DND-41 (cell line): ENCODE data around the gene PIM1.

ENCODE experiments used
- ATAC-seq: fragments of 200-7000 bp; cut with Tn5 transposase; 3 replicates; pipeline ENCODE4 v1.9.1; 2021; ENCODE audit warnings: low read depth; ENCODE audit not compliant: insufficient read depth
- DNase-seq: peaks from one replicate; pipeline ENCODE4 v3.0.0-alpha.2; 2020
- H2AFZ ChIP-seq: 2 replicates; pipeline ENCODE4 v1.6.0; 2012; ENCODE audit warnings: low read depth, low read length
- H3K27ac ChIP-seq: 2 replicates; pipeline ENCODE4 v1.5.1; 2012; ENCODE audit warnings: low read length, inconsistent platforms
- H3K27me3 ChIP-seq: fragments of 200-600 bp; sonication (generic); 2 replicates; pipeline ENCODE4 v1.6.0; 2012; ENCODE audit warnings: low read length, mild to moderate bottlenecking, inconsistent platforms; ENCODE audit not compliant: insufficient read depth, poor library complexity
- H3K36me3 ChIP-seq: 2 replicates; pipeline ENCODE4 v1.5.1; 2012; ENCODE audit warnings: low read length, inconsistent platforms; ENCODE audit not compliant: insufficient read depth
- H3K4me1 ChIP-seq: 2 replicates; pipeline ENCODE4 v1.5.1; 2012; ENCODE audit warnings: mild to moderate bottlenecking, low read length; ENCODE audit not compliant: insufficient read depth
- H3K4me2 ChIP-seq: 2 replicates; pipeline ENCODE4 v1.6.0; 2012; ENCODE audit warnings: mild to moderate bottlenecking, moderate library complexity, low read length, inconsistent platforms; ENCODE audit not compliant: insufficient read depth
- H3K4me3 ChIP-seq, 2 experiments: fragments of 200-600 bp in 1 of 2; shearing (Covaris generic) in 1 of 2; 2 replicates each; pipeline ENCODE4 v1.5.1; 2012 to 2016; ENCODE audit warnings: inconsistent platforms in 2 of 2, low read length in 2 of 2, mild to moderate bottlenecking in 2 of 2, low read depth in 1 of 2, moderate library complexity in 1 of 2
- H3K79me2 ChIP-seq: 2 replicates; pipeline ENCODE4 v1.6.0; 2012; ENCODE audit warnings: low read length, inconsistent platforms; ENCODE audit not compliant: insufficient read depth
- H3K9ac ChIP-seq: 2 replicates; pipeline ENCODE4 v1.6.0; 2012; ENCODE audit warnings: low read depth, mild to moderate bottlenecking, inconsistent platforms, low read length, moderate library complexity
- H3K9me3 ChIP-seq: 2 replicates; pipeline ENCODE4 v1.5.1; 2012; ENCODE audit warnings: low read length, moderate library complexity, mild to moderate bottlenecking, inconsistent platforms; ENCODE audit not compliant: insufficient read depth, severe bottlenecking
- H4K20me1 ChIP-seq: 2 replicates; pipeline ENCODE4 v1.6.0; 2012; ENCODE audit warnings: low read length; ENCODE audit not compliant: insufficient read depth
- CTCF ChIP-seq: IDR thresholded peaks from 2 replicates; pipeline ENCODE4 v1.5.1; 2012; ENCODE audit warnings: borderline replicate concordance, low read length, moderate library complexity, mild to moderate bottlenecking; ENCODE audit not compliant: poor library complexity, severe bottlenecking; ENCODE audit errors: extremely low read depth
- EZH2 ChIP-seq: IDR thresholded peaks from 3 replicates; pipeline ENCODE4 v1.6.1; 2012; ENCODE audit warnings: borderline replicate concordance, low read depth, mild to moderate bottlenecking, moderate library complexity, low read length, inconsistent platforms; ENCODE audit not compliant: severe bottlenecking

Gene PIM1

DNA sequence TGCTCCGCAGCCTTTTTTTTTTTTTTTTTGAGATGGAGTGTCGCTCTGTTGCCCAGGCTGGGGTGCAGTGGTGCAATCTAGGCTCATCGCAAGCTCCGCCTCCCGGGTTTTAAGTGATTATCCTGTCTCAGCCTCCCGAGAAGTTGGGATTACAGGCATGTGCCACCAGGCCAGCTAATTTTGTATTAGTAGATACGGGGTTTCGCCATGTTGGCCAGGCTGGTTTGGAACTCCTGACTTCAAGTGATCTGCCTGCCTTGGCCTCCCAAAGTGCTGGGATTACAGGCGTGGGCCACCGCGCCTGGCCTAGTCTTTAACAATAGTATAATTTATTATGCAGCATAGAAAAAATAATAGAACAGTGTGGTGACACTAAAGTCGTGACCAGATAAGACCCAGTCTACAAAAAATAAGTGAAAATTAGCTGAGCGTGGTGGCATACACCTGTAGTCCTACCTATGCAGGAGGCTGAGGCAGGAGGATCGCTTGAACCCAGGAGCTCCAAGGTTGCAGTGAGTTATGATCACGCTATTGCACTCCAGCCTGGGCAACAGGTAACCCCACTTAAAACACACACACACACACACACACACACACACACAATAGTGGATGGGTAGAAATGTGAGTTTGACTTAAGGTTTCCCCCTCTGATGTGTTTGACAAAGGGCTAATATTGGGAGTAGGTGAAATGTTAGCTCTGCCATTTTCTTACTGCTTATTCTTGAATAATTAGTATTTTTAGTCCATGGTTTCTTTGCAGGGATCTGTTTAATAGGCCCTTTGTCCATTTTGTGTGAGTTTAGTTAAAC, 6.5 kb downstream of the PIM1 start:
- ATAC-seq = peak; percentile 32
- Histone ChIP-seq H3K36me3 (peaks cover 43% of the 10 kb centered on the region), H3K9ac (no peak overlapping the region), H3K4me3 (no peak overlapping the region), H3K4me2 (no peak overlapping the region), H3K4me1 (peaks cover 43% of the 10 kb centered on the region), H3K79me2 (peaks cover 37% of the 10 kb centered on the region), H3K27ac (peak overlapping the region; percentile 41; the same call in 1 of the 2 replicates), H4K20me1 (peaks cover 29% of the 10 kb centered on the region), H3K9me3 (no peaks in the 10 kb centered on the region), H2AFZ (no peak overlapping the region), H3K27me3 (no peaks in the 10 kb centered on the region)
- peak; percentile 55 for DNase-seq
- TF ChIP-seq CTCF (no peak), EZH2 (no peak)

DNA sequence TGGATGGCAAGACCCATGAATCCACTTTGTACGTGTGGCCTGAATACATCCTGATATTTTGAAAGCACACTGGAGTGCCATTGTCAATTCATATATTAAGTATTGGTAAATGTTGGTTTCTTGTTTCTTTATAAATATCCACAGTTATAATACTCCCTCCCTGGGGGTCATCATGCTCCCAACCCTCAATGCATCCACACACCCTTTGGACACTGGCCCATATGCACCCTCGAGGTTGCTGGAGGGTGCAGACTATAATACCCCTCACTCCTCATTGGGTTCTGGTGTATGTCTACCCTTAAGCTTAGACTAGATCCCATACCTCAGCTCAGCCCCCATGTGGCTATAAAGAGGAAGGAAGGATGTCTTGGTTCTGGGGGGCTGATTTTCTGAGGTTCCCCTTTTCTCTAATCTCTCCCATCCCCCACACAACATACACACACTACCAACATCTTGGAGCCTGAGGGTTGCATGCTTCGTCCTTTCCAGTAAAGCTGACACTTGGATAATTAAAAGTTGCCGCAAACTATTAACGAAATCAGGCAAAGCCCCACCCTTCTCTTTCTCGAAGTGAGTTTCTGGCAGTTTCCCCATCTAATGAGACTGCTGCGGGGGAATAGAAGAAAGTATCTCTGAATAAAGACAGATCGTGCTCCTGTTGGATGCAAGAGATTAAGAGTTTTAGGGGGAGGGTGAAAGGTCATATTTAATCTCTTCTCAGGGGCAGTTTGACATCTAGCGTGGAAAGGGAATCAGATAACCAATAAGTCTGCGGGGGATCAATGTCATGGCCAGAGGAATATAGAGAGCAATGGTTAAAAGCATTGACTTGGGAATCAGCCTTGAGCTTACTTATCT, 7.4 kb downstream of the PIM1 start:
- H3K4me3 ChIP-seq = no peak overlapping the region
- peaks cover 25% of the 10 kb centered on the region for H4K20me1 ChIP-seq
- peak overlapping the region; percentile 12; the same call in 1 of the 2 replicates for H3K27ac ChIP-seq
- no peaks in the 10 kb centered on the region for H3K9me3 ChIP-seq
- H3K4me2 ChIP-seq = no peak overlapping the region
- no peaks in the 10 kb centered on the region for H3K27me3 ChIP-seq
- H3K9ac ChIP-seq = no peak overlapping the region
- DNase-seq (peak; percentile 41), ATAC-seq (peak; percentile 44)
- H3K79me2 ChIP-seq = peaks cover 31% of the 10 kb centered on the region
- no peak overlapping the region for H2AFZ ChIP-seq
- TF ChIP-seq CTCF = peak; percentile 36
- TF ChIP-seq EZH2 = no peak
- peaks cover 48% of the 10 kb centered on the region for H3K4me1 ChIP-seq
- H3K36me3 ChIP-seq = peaks cover 36% of the 10 kb centered on the region

DNA sequence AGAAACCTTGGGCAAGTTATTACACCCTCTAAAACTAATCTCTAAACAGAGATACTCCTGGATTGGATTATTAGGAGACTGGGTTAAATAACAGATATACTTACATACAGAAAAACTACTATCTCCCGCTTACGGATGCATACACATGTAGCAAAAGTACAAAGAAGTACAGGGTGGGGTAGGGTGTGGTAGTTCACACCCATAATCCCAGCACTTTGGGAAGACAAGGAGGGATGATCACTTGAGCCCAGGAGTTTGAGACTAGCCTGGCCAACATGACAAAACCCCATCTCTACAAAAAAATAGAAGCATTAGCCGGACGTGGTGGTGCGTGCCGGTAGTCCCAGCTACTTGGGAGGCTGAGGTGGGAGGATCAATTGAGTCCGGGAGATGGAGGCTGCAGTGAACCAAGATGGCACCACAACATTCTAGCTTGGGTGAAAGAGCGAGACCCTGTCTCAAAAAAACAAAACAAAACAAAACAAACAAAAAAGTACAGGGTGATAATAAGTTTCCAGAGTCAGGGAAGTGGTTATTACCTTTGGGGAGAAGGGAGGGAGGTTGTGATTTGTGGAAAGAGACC, 8.1 kb downstream of the PIM1 start:
- no peak for DNase-seq
- peaks cover 48% of the 10 kb centered on the region for H3K4me1 ChIP-seq
- H3K79me2 ChIP-seq = peaks cover 23% of the 10 kb centered on the region
- H4K20me1 ChIP-seq = peaks cover 18% of the 10 kb centered on the region
- peaks cover 28% of the 10 kb centered on the region for H3K36me3 ChIP-seq
- H3K9me3 ChIP-seq = no peaks in the 10 kb centered on the region
- peak overlapping the region; percentile 12; the same call in 1 of the 2 replicates for H3K27ac ChIP-seq
- no peaks in the 10 kb centered on the region for H3K27me3 ChIP-seq
- no peak for ATAC-seq
- H3K9ac ChIP-seq = no peak overlapping the region
- no peak overlapping the region for H2AFZ ChIP-seq
- no peak for TF ChIP-seq CTCF
- no peak overlapping the region for H3K4me3 ChIP-seq
- H3K4me2 ChIP-seq = no peak overlapping the region
